Measurements from ENCODE around the gene LRRIQ1.

The LRRIQ1 gene

DNA sequence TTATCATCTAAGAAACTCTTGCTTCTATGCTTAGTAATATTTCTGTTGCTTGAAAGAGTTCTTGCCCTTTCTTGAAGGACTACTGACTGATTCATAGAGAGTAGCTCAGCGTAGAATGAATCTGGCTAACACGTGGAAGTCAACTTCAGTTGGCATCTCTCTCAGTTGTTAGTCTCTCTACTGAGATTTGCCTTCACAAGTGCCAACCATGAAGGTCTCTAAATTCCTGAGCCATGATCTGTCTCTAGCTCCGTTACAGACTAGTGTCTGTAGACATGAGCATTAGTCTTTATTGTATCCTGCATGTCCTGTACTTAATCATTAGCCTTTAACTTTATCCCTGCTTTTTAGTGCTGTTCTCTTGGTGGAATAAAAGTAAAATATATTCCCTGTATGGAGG is 224.7 kb downstream of the LRRIQ1 start:
- no peak for TF ChIP-seq CTCF (IDR thresholded peaks at IDR 0.05; ENCODE audit: low read length, missing control alignments)
- no peak for DNase-seq (ENCODE audit: low read depth)
- no peak overlapping the region for H3K4me3 ChIP-seq (replicated peaks; ENCODE audit: low read depth, low read length)

DNA sequence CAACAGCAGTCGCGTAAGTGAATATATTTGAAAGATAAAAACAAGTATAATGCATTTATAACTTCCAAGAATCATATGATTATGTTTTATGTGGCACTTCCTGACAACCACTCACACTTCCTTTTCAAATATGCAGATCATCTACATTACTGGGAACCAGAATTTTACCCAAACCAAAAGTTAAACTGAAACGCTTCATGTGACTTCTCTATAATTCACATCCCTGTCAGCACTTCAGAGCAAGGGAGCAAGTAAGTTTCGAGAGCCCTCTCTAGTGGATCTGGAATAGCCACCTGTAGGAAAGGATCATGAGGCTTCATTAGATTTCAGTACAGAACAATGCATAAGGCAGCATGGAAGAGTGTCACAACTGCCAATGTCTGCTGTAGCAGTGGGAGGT is 230.2 kb downstream of the LRRIQ1 start:
- no peak overlapping the region for H3K4me3 ChIP-seq (replicated peaks; ENCODE audit: low read depth, low read length)
- DNase-seq (ENCODE audit: low read depth): no peak
- TF ChIP-seq CTCF (IDR thresholded peaks at IDR 0.05; ENCODE audit: low read length, missing control alignments): no peak

- TF ChIP-seq CTCF (IDR thresholded peaks at IDR 0.05; ENCODE audit: low read length, missing control alignments): no peak
- no peak for DNase-seq (ENCODE audit: low read depth)
- H3K4me3 ChIP-seq (replicated peaks; ENCODE audit: low read depth, low read length): no peak overlapping the region
Measured at GRCh38 chr12:85273381-85274314, 237.5 kb downstream of the LRRIQ1 start.

GRCh38 chr12:85274315-85274651 is 238.1 kb downstream of the LRRIQ1 start:
- no peak for TF ChIP-seq CTCF (IDR thresholded peaks at IDR 0.05; ENCODE audit: low read length, missing control alignments)

GRCh38 chr12:85275374-85275773 is 239.2 kb downstream of the LRRIQ1 start:
- TF ChIP-seq CTCF (IDR thresholded peaks at IDR 0.05; ENCODE audit: low read length, missing control alignments): no peak
- DNase-seq (ENCODE audit: low read depth): no peak

More at GRCh38 chr12:85274315-85274651, 238.1 kb downstream of the LRRIQ1 start:
- H3K4me3 ChIP-seq (replicated peaks; ENCODE audit: low read depth, low read length): no peak overlapping the region
- DNase-seq (ENCODE audit: low read depth): no peak

DNA sequence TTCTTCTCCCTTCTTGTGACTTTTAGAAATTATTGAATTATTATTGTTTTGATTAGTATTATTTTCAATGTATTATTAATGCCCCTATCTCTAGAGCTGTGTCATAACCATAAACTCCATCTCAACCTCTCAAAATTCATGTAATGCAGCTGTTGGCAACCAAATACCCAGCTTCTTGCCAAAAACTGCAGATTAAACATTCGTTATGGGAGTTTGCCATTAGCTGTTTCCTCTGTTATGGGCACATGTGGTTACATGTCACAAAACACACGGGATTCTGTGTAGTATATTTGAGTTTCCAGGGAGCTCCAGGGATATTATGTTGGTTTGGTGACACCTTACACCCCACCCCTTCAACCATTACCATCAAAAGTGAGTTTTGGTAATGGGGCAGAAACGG is 241.0 kb downstream of the LRRIQ1 start:
- no peak for DNase-seq (ENCODE audit: low read depth)
- H3K4me3 ChIP-seq (replicated peaks; ENCODE audit: low read depth, low read length): no peak overlapping the region
- TF ChIP-seq CTCF (IDR thresholded peaks at IDR 0.05; ENCODE audit: low read length, missing control alignments): no peak

More at GRCh38 chr12:85275374-85275773, 239.2 kb downstream of the LRRIQ1 start:
- no peak overlapping the region for H3K4me3 ChIP-seq (replicated peaks; ENCODE audit: low read depth, low read length)
